Neuronal stem cell (in vitro differentiated cells): ENCODE measurements around the gene OSBPL3.

ENCODE experiments used
- DNase-seq: peaks from one replicate; pipeline ENCODE4 v3.0.0-alpha.2; 2013; ENCODE audit warnings: low spot score
- H2AFZ ChIP-seq: one replicate; pipeline ENCODE4 v1.6.1; 2013; ENCODE audit warnings: mild to moderate bottlenecking, low read length, inconsistent platforms
- H2AK5ac ChIP-seq: 2 replicates; pipeline ENCODE4 v1.6.1; 2013; ENCODE audit warnings: low read depth, mild to moderate bottlenecking, inconsistent platforms, low read length, moderate library complexity, mixed read lengths
- H2BK120ac ChIP-seq: 2 replicates; pipeline ENCODE4 v1.6.1; 2013; ENCODE audit warnings: low read depth, mild to moderate bottlenecking, inconsistent platforms, low read length, moderate library complexity, mixed read lengths
- H2BK12ac ChIP-seq: one replicate; pipeline ENCODE4 v1.6.1; 2013; ENCODE audit warnings: low read length, inconsistent platforms
- H2BK15ac ChIP-seq: 2 replicates; pipeline ENCODE4 v1.6.1; 2013; ENCODE audit warnings: mild to moderate bottlenecking, low read length, inconsistent platforms, mixed read lengths
- H2BK5ac ChIP-seq: one replicate; pipeline ENCODE4 v1.6.1; 2013; ENCODE audit warnings: inconsistent platforms, mild to moderate bottlenecking, low read length, moderate library complexity
- H3K14ac ChIP-seq: one replicate; pipeline ENCODE4 v1.6.1; 2013; ENCODE audit warnings: low read length, inconsistent platforms
- H3K18ac ChIP-seq: 2 replicates; pipeline ENCODE4 v1.6.1; 2013; ENCODE audit warnings: low read length, inconsistent platforms
- H3K23ac ChIP-seq: 2 replicates; pipeline ENCODE4 v1.6.1; 2013; ENCODE audit warnings: low read depth, mild to moderate bottlenecking, mixed read lengths, low read length, inconsistent platforms; ENCODE audit not compliant: poor library complexity
- H3K27ac ChIP-seq: replicated peaks from 3 replicates; pipeline ENCODE4 v1.5.1; 2013; ENCODE audit warnings: low read length, inconsistent platforms
- H3K27me3 ChIP-seq, 3 experiments: 2 replicates each; pipeline ENCODE4 v1.6.1; 2013; ENCODE audit warnings: low read length in 3 of 3, mild to moderate bottlenecking in 2 of 3, inconsistent platforms in 1 of 3, low read depth in 1 of 3, mixed read lengths in 1 of 3, moderate library complexity in 1 of 3; ENCODE audit not compliant: control insufficient read depth in 3 of 3, insufficient read depth in 3 of 3
- H3K36me3 ChIP-seq, 2 donors: replicated peaks in 1 of 2; 2 replicates each; pipeline ENCODE4 v1.6.1; 2013; ENCODE audit warnings: low read length in 2 of 2; ENCODE audit not compliant: control insufficient read depth in 2 of 2, insufficient read depth in 2 of 2
- H3K4ac ChIP-seq: 2 replicates; pipeline ENCODE4 v1.6.1; 2013; ENCODE audit warnings: inconsistent platforms, mild to moderate bottlenecking, low read length, moderate library complexity
- H3K4me1 ChIP-seq, 2 donors: 1 replicate in 1 of 2; 2 replicates in 1 of 2; pipeline ENCODE4 v1.6.1; 2013; ENCODE audit warnings: low read length in 2 of 2, low read depth in 1 of 2; ENCODE audit not compliant: control insufficient read depth in 2 of 2, insufficient read depth in 1 of 2
- H3K4me2 ChIP-seq: one replicate; pipeline ENCODE4 v1.6.1; 2013; ENCODE audit warnings: mild to moderate bottlenecking, low read length, inconsistent platforms; ENCODE audit not compliant: insufficient read depth, poor library complexity, severe bottlenecking
- H3K4me3 ChIP-seq, 2 donors: 2 replicates each; pipeline ENCODE4 v1.5.1; 2013; ENCODE audit warnings: low read length in 2 of 2, mild to moderate bottlenecking in 2 of 2, inconsistent platforms in 1 of 2, moderate library complexity in 1 of 2
- H3K79me1 ChIP-seq: one replicate; pipeline ENCODE4 v1.6.1; 2013; ENCODE audit warnings: low read depth, mild to moderate bottlenecking, inconsistent platforms, low read length, moderate library complexity
- H3K9ac ChIP-seq: one replicate; pipeline ENCODE4 v1.6.1; 2013; ENCODE audit warnings: mild to moderate bottlenecking, low read depth, low read length, inconsistent platforms; ENCODE audit not compliant: poor library complexity
- H3K9me3 ChIP-seq, 2 donors: replicated peaks in 1 of 2; 2 replicates each; pipeline versions ENCODE3 to v1.6.1; 2013; ENCODE audit warnings: low read length in 2 of 2, mild to moderate bottlenecking in 2 of 2, inconsistent platforms in 1 of 2, low read depth in 1 of 2, mixed read lengths in 1 of 2, moderate library complexity in 1 of 2; ENCODE audit not compliant: control insufficient read depth in 2 of 2, insufficient read depth in 1 of 2
- H4K8ac ChIP-seq: one replicate; pipeline ENCODE4 v1.6.1; 2013; ENCODE audit warnings: low read depth, mild to moderate bottlenecking, inconsistent platforms, low read length, moderate library complexity
- H4K91ac ChIP-seq: one replicate; pipeline ENCODE4 v1.6.1; 2013; ENCODE audit warnings: low read length, low read depth, mild to moderate bottlenecking, inconsistent platforms; ENCODE audit not compliant: poor library complexity
- WGBS, 2 donors: extraction: QIAGEN DNeasy Blood & Tissue Kit; methylation state at CpG; one replicate each; pipeline ENCODE4 v1.1.7; 2013; ENCODE audit warnings: missing lambda C conversion rate in 2 of 2, mixed read lengths in 1 of 2; ENCODE audit not compliant: insufficient read length in 2 of 2, insufficient replicate concordance in 1 of 2; ENCODE audit errors: extremely low coverage in 2 of 2; 5-methylcytosine and 5-hydroxymethylcytosine counted together

Gene OSBPL3

DNA sequence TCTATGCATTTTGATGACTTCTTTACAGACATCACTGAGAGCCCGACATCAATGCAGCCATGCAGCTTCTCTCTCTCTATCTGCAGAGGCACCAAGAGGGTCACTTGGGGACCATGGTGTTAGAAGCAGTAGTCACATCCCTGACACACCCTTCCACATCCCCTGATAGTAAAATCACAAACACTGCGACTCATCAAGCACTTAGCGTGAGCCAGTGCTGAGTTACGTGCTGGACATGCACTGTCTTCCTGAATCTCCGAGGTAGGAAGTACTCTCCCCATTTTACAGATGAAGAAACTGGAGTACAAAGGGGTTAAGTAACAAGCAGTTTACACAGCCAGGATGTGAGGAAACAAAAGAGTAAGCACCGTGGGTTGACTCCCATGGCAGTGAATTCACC, 109.2 kb downstream of the OSBPL3 start:
- Histone ChIP-seq H3K14ac (no peak overlapping the region), H3K79me1 (no peaks in the 10 kb centered on the region), H3K27me3 (no peaks in the 10 kb centered on the region), H3K4ac (no peak overlapping the region), H2AK5ac (no peak overlapping the region), H2BK15ac (no peak overlapping the region), H3K4me1 (peaks cover 0 to 2% of the 10 kb centered on the region in 2 donors), H3K27ac (no peak overlapping the region), H3K36me3 (peaks cover 0 to 55% of the 10 kb centered on the region in 2 donors), H4K8ac (no peak overlapping the region), H3K9me3 (no peaks in the 10 kb centered on the region), H3K4me2 (no peak overlapping the region), H2AFZ (no peak overlapping the region), H3K23ac (no peak overlapping the region), H2BK120ac (no peak overlapping the region), H3K9ac (no peak overlapping the region), H2BK12ac (no peak overlapping the region), H4K91ac (no peak overlapping the region), H2BK5ac (no peak overlapping the region), H3K18ac (no peak overlapping the region), H3K4me3 (no peak overlapping the region)
- no peak for DNase-seq
- no CpG with 5 or more reads among the region's 6 CpGs for WGBS, 2 donors

DNA sequence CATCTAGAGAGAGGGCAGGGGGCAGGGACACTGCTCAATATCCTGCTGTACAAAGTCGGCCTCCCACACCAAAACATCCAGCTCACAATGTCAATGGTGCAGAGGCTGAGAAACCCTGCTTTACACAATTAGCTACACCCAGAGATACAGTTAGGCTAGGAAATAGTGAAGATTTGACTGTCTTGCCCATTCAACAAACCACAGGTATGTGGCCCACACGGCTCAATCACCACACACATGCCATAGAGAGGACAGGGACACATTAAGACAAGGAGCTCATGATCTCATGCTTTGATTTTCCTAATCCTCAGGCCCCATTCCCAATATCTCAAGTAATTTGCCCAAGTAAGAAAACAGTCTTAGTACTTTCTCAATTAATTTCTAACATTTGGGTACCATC, 110.4 kb downstream of the OSBPL3 start:
- Histone ChIP-seq H2AFZ (no peak overlapping the region), H3K36me3 (peaks cover 0 to 67% of the 10 kb centered on the region in 2 donors)

DNA sequence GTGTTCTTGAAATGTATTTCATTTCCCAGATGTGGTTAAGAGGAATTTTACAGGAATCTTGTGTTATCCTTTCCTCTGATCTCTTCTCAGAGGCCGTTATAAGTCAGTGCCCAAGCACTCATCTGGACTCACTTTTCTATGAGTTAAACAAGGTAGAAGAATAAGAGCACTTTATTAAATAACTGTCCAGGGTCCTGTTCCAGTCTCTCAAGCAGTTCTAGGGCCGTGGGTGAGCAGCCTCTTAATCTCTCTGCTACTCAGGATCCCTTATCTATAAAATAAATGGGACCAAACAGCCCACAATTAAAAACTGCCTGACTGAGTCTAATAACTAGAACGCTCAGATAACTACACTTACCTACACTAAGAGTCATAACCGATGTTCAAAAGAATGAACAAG, 111.2 kb downstream of the OSBPL3 start:
- Histone ChIP-seq H3K4me2 (no peak overlapping the region), H2AFZ (no peak overlapping the region), H3K27ac (no peak overlapping the region), H3K9ac (no peak overlapping the region), H3K4me1 (no peaks in the 10 kb centered on the region), H3K27me3 (no peaks in the 10 kb centered on the region), H2AK5ac (no peak overlapping the region), H2BK12ac (no peak overlapping the region), H3K23ac (no peak overlapping the region), H3K4ac (no peak overlapping the region), H4K91ac (no peak overlapping the region), H2BK120ac (no peak overlapping the region), H3K14ac (no peak overlapping the region), H2BK15ac (no peak overlapping the region), H3K79me1 (no peaks in the 10 kb centered on the region), H3K9me3 (no peaks in the 10 kb centered on the region), H3K4me3 (no peak overlapping the region), H2BK5ac (no peak overlapping the region), H4K8ac (no peak overlapping the region), H3K36me3 (peaks cover 0 to 75% of the 10 kb centered on the region in 2 donors), H3K18ac (no peak overlapping the region)
- WGBS, 2 donors, result no CpG with 5 or more reads among the region's 4 CpGs
- DNase-seq, result no peak

More for the DNA sequence above, 110.4 kb downstream of the OSBPL3 start:
- no peaks in the 10 kb centered on the region for H3K27me3 ChIP-seq
- H2BK12ac ChIP-seq, result no peak overlapping the region
- no peak overlapping the region for H2BK15ac ChIP-seq
- no peak overlapping the region for H3K23ac ChIP-seq
- no peak overlapping the region for H3K9ac ChIP-seq
- no peak overlapping the region for H2BK5ac ChIP-seq
- no peak overlapping the region for H2BK120ac ChIP-seq
- H3K4me2 ChIP-seq, result no peak overlapping the region
- no peak for DNase-seq
- no peak overlapping the region for H3K27ac ChIP-seq
- H3K9me3 ChIP-seq, result no peaks in the 10 kb centered on the region
- H3K14ac ChIP-seq, result no peak overlapping the region
- H4K91ac ChIP-seq, result no peak overlapping the region
- no peaks in the 10 kb centered on the region for H3K4me1 ChIP-seq
- H3K18ac ChIP-seq, result no peak overlapping the region
- no peak overlapping the region for H4K8ac ChIP-seq
- no peak overlapping the region for H2AK5ac ChIP-seq
- no peak overlapping the region for H3K4ac ChIP-seq
- no peaks in the 10 kb centered on the region for H3K79me1 ChIP-seq
- H3K4me3 ChIP-seq, result peak overlapping the region in 1 of 2 donors; percentile 33
- no CpG with 5 or more reads among the region's 2 CpGs for WGBS, 2 donors

DNA sequence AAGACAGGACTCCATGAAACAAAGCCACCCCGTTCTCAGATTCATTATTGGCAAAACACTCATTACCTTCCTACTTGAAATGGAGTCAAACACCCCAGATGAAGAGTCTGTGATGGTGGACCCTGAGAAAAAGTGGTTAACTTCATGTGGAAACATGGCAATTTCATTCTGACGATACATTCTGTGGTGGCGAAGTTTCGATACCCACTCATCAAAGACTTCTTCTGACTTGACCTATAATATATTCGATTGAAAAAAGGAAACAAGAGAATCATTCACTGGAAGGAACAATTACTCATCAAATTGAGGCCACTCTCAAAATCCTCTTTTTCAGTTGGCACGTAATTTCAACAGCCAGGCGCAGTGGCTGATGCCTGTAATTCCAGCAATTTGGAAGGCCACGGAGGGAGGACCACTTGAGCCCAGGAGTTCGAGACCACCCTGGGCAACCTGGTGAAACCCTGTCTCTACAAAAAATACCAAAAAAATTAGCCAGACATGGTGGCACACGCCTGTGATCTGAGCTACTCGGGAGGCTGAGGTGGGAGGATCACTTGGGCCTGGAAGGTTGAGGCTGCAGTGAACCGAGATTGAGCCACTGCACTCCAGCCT, 113.9 kb downstream of the OSBPL3 start:
- no peak overlapping the region for H2BK15ac ChIP-seq

More for the DNA sequence above, 113.9 kb downstream of the OSBPL3 start:
- H3K18ac ChIP-seq, result no peak overlapping the region
- no peak overlapping the region for H3K4me2 ChIP-seq
- no peak overlapping the region for H2AK5ac ChIP-seq
- H4K8ac ChIP-seq, result no peak overlapping the region
- H3K14ac ChIP-seq, result no peak overlapping the region
- H3K79me1 ChIP-seq, result no peaks in the 10 kb centered on the region
- no peak overlapping the region for H3K4ac ChIP-seq
- no peak overlapping the region for H3K23ac ChIP-seq
- H4K91ac ChIP-seq, result no peak overlapping the region
- no peak overlapping the region for H2BK120ac ChIP-seq
- no peak overlapping the region for H3K9ac ChIP-seq
- no peak overlapping the region for H3K4me3 ChIP-seq
- H3K4me1 ChIP-seq, result no peaks in the 10 kb centered on the region
- no peak overlapping the region for H2BK12ac ChIP-seq
- DNase-seq, result no peak
- peaks cover 0 to 2% of the 10 kb centered on the region in 2 donors for H3K9me3 ChIP-seq
- H3K27ac ChIP-seq, result no peak overlapping the region
- no peak overlapping the region for H2BK5ac ChIP-seq
- H2AFZ ChIP-seq, result no peak overlapping the region
- no CpG with 5 or more reads among the region's 12 CpGs for WGBS, 2 donors
- no peaks in the 10 kb centered on the region for H3K27me3 ChIP-seq
- H3K36me3 ChIP-seq, result peaks cover 0 to 89% of the 10 kb centered on the region in 2 donors
